Keratinocyte (primary cell): Measurements from ENCODE around the gene CCL4L2.
"Not testable (repeated sequence)": the region's sequence is repeated elsewhere in the genome, so short reads cannot be mapped to it uniquely, and the experiment has no call there.

Source experiments
- EZH2 ChIP-seq: IDR thresholded peaks from one replicate; pipeline ENCODE4 v1.6.1; 2012; ENCODE audit warnings: inconsistent platforms, mild to moderate bottlenecking, low read length, moderate library complexity
- TF ChIP-seq, protein P1 (sequence below), 3 experiments: IDR thresholded peaks in 1 of 3; conservative IDR thresholded peaks in 1 of 3; optimal IDR thresholded peaks in 1 of 3; 2 replicates in 2 of 3; 3 replicates in 1 of 3; pipeline versions ENCODE3 to v1.5.1; 2011; ENCODE audit warnings: low read length in 3 of 3, mild to moderate bottlenecking in 3 of 3, moderate library complexity in 2 of 3, control low read depth in 1 of 3, inconsistent platforms in 1 of 3; ENCODE audit not compliant: insufficient read depth in 2 of 3; ENCODE audit errors: extremely low read depth in 1 of 3

DNA sequence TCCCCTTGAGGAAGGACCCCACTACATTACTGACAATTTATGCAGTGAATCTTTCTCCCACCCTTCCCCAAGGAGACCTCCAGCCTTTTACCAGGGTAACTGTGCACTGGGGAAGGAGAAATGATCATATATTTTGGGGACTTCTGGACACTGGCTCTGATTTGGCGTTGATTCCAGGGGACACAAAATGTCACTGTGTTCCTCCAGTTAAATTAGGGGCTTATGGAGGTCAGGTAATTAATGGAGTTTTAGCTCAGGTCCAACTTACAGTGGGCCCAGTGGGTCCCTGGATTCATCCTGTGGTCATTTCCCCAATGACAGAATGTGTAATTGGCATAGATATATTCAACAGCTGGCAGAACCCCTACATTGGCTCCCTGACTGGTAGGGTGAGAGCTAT is 8.7 kb downstream of the CCL4L2 start:
- TF ChIP-seq EZH2: not testable (repeated sequence)
- TF ChIP-seq, protein P1, sequence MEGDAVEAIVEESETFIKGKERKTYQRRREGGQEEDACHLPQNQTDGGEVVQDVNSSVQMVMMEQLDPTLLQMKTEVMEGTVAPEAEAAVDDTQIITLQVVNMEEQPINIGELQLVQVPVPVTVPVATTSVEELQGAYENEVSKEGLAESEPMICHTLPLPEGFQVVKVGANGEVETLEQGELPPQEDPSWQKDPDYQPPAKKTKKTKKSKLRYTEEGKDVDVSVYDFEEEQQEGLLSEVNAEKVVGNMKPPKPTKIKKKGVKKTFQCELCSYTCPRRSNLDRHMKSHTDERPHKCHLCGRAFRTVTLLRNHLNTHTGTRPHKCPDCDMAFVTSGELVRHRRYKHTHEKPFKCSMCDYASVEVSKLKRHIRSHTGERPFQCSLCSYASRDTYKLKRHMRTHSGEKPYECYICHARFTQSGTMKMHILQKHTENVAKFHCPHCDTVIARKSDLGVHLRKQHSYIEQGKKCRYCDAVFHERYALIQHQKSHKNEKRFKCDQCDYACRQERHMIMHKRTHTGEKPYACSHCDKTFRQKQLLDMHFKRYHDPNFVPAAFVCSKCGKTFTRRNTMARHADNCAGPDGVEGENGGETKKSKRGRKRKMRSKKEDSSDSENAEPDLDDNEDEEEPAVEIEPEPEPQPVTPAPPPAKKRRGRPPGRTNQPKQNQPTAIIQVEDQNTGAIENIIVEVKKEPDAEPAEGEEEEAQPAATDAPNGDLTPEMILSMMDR (optimal IDR thresholded peaks at IDR 0.05 in 1 of 3, IDR thresholded peaks at IDR 0.05 in 1 of 3, conservative IDR thresholded peaks at IDR 0.05 in 1 of 3; ENCODE audit: extremely low read depth in 1 of 3, insufficient read depth in 2 of 3, low read length in 3 of 3): not testable (repeated sequence)
